K562 (cell line): ENCODE data around the gene SAMD10. TPM values are rescaled to one million over a fixed set of nuclear protein-coding genes. Genes with fewer than 3 reads are reported as not detected.

ENCODE experiments used
- CBX2 ChIP-seq: fragments of 200-600 bp; sonication (generic); IDR thresholded peaks from one replicate; pipeline ENCODE4 v1.6.1; 2012; ENCODE audit warnings: mild to moderate bottlenecking, low read length, inconsistent platforms; ENCODE audit not compliant: insufficient read depth, poor library complexity, severe bottlenecking
- CBX8 ChIP-seq: fragments of 200-600 bp; sonication (generic); IDR thresholded peaks from 2 replicates; pipeline ENCODE4 v1.6.1; 2012; ENCODE audit warnings: borderline replicate concordance, mixed run types, low read depth, mild to moderate bottlenecking, moderate library complexity, mixed read lengths, low read length, control low read depth, inconsistent platforms; ENCODE audit not compliant: poor library complexity, severe bottlenecking; ENCODE audit errors: extremely low read depth
- CHD2 ChIP-seq: IDR thresholded peaks from 2 replicates; pipeline ENCODE4 v1.6.1; 2011; ENCODE audit warnings: low read depth, low read length
- CLOCK ChIP-seq: fragments of 250-450 bp; sonication (Bioruptor Pico); IDR thresholded peaks from 2 replicates; pipeline ENCODE4 v1.4.0; 2020; ENCODE audit warnings: mild to moderate bottlenecking, moderate library complexity, borderline replicate concordance
- CTCF ChIP-seq, 3 experiments: IDR thresholded peaks in 2 of 3; conservative IDR thresholded peaks in 1 of 3; 2 replicates each; pipeline ENCODE4 v1.5.1; 2011 to 2012; ENCODE audit warnings: low read length in 3 of 3, mild to moderate bottlenecking in 3 of 3, control low read depth in 2 of 3, improper control_type of control experiment in 1 of 3, inconsistent platforms in 1 of 3, low read depth in 1 of 3, mixed read lengths in 1 of 3, moderate library complexity in 1 of 3; ENCODE audit not compliant: insufficient read depth in 2 of 3
- DEAF1 ChIP-seq: fragments of 450-650 bp; formaldehyde crosslinking; IDR thresholded peaks from 2 replicates; pipeline ENCODE4 v1.4.0; 2020; ENCODE audit warnings: mild to moderate bottlenecking, moderate library complexity
- DMBX1 ChIP-seq: fragments of 250-450 bp; sonication (Bioruptor Pico); IDR thresholded peaks from 2 replicates; pipeline ENCODE4 v1.8.0; 2022; ENCODE audit warnings: inconsistent platforms, mild to moderate bottlenecking, moderate library complexity, borderline replicate concordance
- EWSR1 ChIP-seq: fragments of 450-650 bp; IDR thresholded peaks from 2 replicates; pipeline ENCODE4 v1.6.1; 2018; ENCODE audit warnings: borderline replicate concordance, mild to moderate bottlenecking, low read depth, moderate library complexity; ENCODE audit not compliant: partially characterized antibody
- FOXJ2 ChIP-seq: fragments of 200-800 bp; sonication (Bioruptor generic); IDR thresholded peaks from 2 replicates; pipeline ENCODE4 v1.6.1; 2016; ENCODE audit warnings: missing genetic modification characterization, missing compliant biosample characterization
- HDAC1 ChIP-seq, 2 experiments: fragments of 450-650 bp; IDR thresholded peaks; 2 replicates each; pipeline ENCODE4 v1.6.1; 2016 to 2017; ENCODE audit warnings: inconsistent platforms in 1 of 2, mild to moderate bottlenecking in 1 of 2, moderate library complexity in 1 of 2
- KAT8 ChIP-seq: fragments of 450-650 bp; IDR thresholded peaks from 2 replicates; pipeline ENCODE4 v1.6.1; 2016; ENCODE audit warnings: low read depth, mild to moderate bottlenecking
- MLX ChIP-seq, 2 experiments: fragments of 450-650 bp in 1 of 2; sonication (generic) in 1 of 2; formaldehyde crosslinking; conservative IDR thresholded peaks; 2 replicates each; pipeline versions ENCODE4 v1.4.0 to v1.8.1; 2020 to 2022; ENCODE audit warnings: mild to moderate bottlenecking in 1 of 2, missing genetic modification reagents in 1 of 2
- NRF1 ChIP-seq, 2 experiments: fragments of 450-650 bp; IDR thresholded peaks in 1 of 2; conservative IDR thresholded peaks in 1 of 2; 2 replicates each; pipeline ENCODE4 v1.6.1; 2014; ENCODE audit warnings: mild to moderate bottlenecking in 2 of 2
- PCBP1 ChIP-seq: fragments of 200-400 bp; formaldehyde crosslinking; IDR thresholded peaks from 2 replicates; pipeline ENCODE4 v1.6.1; 2018; ENCODE audit warnings: mild to moderate bottlenecking, low read depth, low read length; ENCODE audit not compliant: poor library complexity, severe bottlenecking
- PRMT5 ChIP-seq: sonication (generic); formaldehyde crosslinking; IDR thresholded peaks from 2 replicates; pipeline ENCODE4 v1.5.0; 2020; ENCODE audit warnings: missing genetic modification reagents
- TBL1XR1 ChIP-seq, 2 experiments: IDR thresholded peaks; 2 replicates each; pipeline ENCODE4 v1.6.1; 2012; ENCODE audit warnings: improper control_type of control experiment in 2 of 2, low read length in 2 of 2, mild to moderate bottlenecking in 1 of 2
- ZNF253 ChIP-seq: fragments of 250-450 bp; sonication (Bioruptor Pico); conservative IDR thresholded peaks from 2 replicates; pipeline ENCODE4 v1.6.1; 2021; ENCODE audit warnings: mild to moderate bottlenecking
- polyA plus RNA-seq, 8 experiments: library from polyadenylated mRNA; depleted of rRNA in 4 of 8; stranded (reverse) in 5 of 8; unstranded in 3 of 8; fragments of >200 nt; fragmentation: Nextera tagmentation in 2 of 8; fragmentation: Illumina TruSeq in 1 of 8; extraction: Ambion mirVana in 2 of 8; extraction: Trizol in 1 of 8; gene quantifications; 2 replicates each; pipeline versions ENCODE4 v1.2.1 to v1.2.3, GENCODE V29; 2011 to 2014; ENCODE audit warnings: inconsistent platforms in 1 of 8, missing spikeins in 1 of 8
- total RNA-seq, 7 experiments: library from RNA; depleted of rRNA in 6 of 7; stranded (reverse); fragments of >200 nt in 6 of 7; fragmentation: Illumina TruSeq in 2 of 7; extraction: Trizol in 2 of 7; gene quantifications; 2 replicates each; pipeline versions ENCODE4 v1.2.1 to v1.2.3, GENCODE V29; 2011 to 2021; ENCODE audit warnings: low replicate concordance in 1 of 7

SAMD10 gene
- total and polyA plus RNA-seq, 9 of the 15 experiments (the other 6 are each of a cell fraction or from before 2014, with no cell fraction given): 0.37 to 15.2 (median 4.8) TPM

GRCh38 chr20:63955827-63956663 lies 23.4 kb downstream of the SAMD10 start, which contains the start of gene UCKL1 (continued):
- TF ChIP-seq CLOCK (CRISPR knock-in tag): 0 out of 2 replicates have a peak, but pooled peaks have one; percentile 21
- TF ChIP-seq PRMT5 (CRISPR knock-in tag): no peak
- TF ChIP-seq TBL1XR1 (IDR thresholded peaks at IDR 0.05; ENCODE audit: low read length in 2 of 2): 0 out of 4 replicates have a peak, but pooled peaks of 1 of the 2 experiments have one; percentile 17
- TF ChIP-seq PCBP1: peak; percentile 9
- TF ChIP-seq DMBX1 (CRISPR knock-in tag): peak; percentile 82; the same call in 1 of the 2 replicates
- peak in 1 of 3 experiments; percentile 5; a peak in 1 of 6 replicates for TF ChIP-seq CTCF (IDR thresholded peaks at IDR 0.05 in 2 of 3, conservative IDR thresholded peaks at IDR 0.05 in 1 of 3; ENCODE audit: insufficient read depth in 2 of 3, low read depth in 1 of 3, low read length in 3 of 3)
- TF ChIP-seq NRF1 (conservative IDR thresholded peaks at IDR 0.05 in 1 of 2, IDR thresholded peaks at IDR 0.05 in 1 of 2): peak; percentile 84 to 86
- no peak for TF ChIP-seq CBX2
- 0 out of 4 replicates have a peak, but pooled peaks of 1 of the 2 experiments have one; percentile 69 for TF ChIP-seq MLX (CRISPR knock-in tag; conservative IDR thresholded peaks at IDR 0.05)
- no peak for TF ChIP-seq KAT8
- TF ChIP-seq DEAF1: no peak
- no peak for TF ChIP-seq CBX8
- 0 out of 2 replicates have a peak, but pooled peaks have one; percentile 38 for TF ChIP-seq FOXJ2 (tag)
- TF ChIP-seq HDAC1 (IDR thresholded peaks at IDR 0.05): peak in 1 of 2 experiments; percentile 80; a peak in 2 of 4 replicates
- TF ChIP-seq CHD2: no peak; the same call in none of the 2 replicates
- TF ChIP-seq ZNF253 (CRISPR knock-in tag): no peak
- no peak for TF ChIP-seq EWSR1
